ENCODE data around the gene HINT2. TPM values are rescaled to one million over a fixed set of nuclear protein-coding genes. Genes with fewer than 3 reads are reported as not detected.

HINT2 gene
- 69.1 to 112 TPM (median 101 TPM) in 5 replicates for total RNA-seq (2022; extraction: Qiagen RNA extraction)

DNA sequence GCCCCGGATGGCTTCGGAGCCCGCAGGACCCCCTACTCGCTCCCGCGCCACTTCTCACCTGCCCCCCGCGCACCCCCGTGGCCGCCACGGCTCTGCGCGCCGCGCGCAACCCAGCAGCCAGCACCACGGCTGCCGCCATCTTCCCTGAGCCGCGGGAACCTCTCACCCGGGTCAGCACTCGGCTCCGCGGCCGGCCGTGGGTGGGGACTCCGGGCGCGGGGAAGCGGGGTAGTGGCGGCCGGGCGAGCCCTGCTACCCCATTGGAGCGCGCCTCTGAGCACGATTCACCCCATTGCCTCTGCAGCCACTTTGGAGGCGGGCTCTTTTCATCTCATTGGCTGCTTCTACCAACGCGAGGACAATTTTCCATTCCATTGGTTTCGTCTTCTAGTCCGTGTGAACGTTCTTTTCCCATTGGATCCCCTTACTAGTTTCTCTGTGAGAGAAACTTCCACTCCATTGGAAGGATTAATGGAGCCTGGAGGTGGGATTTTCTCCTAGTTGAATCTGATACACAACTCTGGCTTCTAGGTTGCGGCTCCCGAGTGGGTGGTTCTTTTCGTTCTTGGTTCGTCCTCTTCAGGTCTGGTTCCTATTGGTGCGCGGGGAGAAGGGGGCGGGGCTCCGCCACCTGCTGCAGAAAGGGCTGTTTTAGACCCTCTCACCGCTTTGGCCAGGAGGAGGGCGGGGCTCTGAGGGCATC lies at the start of gene HINT2:
HINT2 (minus strand) TSS at position 202 of the 703 bp plus-strand sequence; CDS start at position 139, 63 bp downstream.

DNA sequence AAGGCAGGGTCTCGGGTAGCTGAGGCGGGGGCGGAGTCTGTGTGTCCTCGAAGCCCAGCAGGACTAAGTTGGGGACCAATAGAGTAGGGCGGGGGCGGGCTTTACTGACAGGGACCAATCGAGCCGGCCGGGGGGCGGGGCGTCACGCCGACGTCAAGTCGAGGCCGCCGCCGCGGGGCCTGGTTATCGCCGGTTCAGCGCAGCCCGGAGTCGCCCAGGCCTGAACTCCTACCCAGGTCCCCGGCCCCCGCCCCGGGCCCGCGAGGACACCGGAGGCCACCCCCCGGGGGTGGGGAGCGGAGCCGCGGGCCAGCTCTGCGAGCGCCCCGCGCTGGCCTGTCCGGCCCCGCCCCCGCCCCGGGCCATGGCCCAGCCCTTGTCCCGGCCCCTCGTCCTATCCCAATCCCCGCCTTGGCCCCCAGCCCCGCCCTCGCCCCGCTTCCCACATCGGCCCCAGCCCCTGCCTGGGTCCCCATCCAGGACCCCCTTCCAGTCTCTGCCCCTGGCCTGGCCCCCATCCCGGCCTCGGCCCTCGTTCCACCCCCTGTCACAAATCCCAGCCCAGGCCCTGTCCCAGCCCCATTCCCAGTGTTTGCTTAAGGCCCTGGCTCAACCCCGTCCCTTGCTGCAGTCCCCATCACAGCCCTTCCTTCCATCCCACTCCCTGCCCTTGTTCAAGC lies 14.4 kb upstream of the HINT2 start, which contains the start of gene TMEM8B:
TMEM8B (plus strand) TSS at position 145 of the 680 bp plus-strand sequence; CDS start at position 365, 220 bp downstream.

DNA sequence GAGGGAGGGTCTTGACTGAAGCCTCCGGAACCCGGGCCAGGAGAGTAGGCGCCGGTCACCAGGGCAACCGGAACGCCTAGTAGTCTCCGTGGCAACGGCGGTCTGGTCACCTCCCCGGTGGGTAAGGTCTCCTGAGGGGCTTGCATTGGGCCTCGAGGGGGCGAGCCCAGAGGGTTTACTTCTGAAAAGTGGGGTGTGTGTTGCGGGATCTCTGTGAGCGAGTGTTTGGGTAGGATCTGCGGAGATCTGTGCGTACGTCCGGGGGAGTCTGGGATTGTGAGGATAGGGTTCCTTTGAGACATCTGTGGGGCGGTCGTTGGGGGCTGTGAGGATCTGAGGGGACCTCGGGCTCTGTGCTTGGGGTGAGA lies 13.9 kb upstream of the HINT2 start, which contains the start of gene FAM221B:
FAM221B (minus strand) TSS at position 17 of the 368 bp plus-strand sequence. CDS start 2,571 bp downstream, outside the sequence.

DNA sequence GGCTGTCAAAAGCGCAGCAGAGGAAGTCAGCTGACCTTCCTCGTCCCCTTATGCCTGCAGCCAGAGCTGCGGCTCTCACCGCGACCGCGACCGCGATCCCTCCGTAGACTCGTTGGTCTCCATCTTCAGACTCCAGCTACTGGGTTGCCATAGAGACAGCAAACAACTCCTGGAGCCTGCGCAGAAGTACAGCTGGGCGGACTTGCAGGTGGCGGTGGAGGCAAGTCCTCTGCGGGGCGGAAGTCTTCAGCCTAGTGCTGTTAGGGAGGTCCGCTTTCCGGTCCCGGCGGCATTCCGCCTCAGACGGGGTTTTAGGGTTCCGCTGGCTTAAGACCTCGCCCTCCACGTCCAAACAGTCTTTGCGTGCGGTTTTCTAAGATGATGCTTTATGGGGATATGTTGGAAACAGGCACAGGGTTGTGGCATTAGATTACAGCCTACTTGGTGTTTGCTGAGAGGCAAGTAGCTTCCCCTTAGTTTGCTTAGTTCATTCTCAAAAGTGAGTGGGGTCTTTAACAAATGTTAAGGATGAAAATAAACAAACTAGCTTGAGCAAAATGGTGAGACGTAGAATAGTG lies 2.7 kb downstream of the HINT2 start, which contains the start of gene SPAG8:
SPAG8 (minus strand) TSS at position 238 of the 578 bp plus-strand sequence; CDS start at position 123, 115 bp downstream.

DNA sequence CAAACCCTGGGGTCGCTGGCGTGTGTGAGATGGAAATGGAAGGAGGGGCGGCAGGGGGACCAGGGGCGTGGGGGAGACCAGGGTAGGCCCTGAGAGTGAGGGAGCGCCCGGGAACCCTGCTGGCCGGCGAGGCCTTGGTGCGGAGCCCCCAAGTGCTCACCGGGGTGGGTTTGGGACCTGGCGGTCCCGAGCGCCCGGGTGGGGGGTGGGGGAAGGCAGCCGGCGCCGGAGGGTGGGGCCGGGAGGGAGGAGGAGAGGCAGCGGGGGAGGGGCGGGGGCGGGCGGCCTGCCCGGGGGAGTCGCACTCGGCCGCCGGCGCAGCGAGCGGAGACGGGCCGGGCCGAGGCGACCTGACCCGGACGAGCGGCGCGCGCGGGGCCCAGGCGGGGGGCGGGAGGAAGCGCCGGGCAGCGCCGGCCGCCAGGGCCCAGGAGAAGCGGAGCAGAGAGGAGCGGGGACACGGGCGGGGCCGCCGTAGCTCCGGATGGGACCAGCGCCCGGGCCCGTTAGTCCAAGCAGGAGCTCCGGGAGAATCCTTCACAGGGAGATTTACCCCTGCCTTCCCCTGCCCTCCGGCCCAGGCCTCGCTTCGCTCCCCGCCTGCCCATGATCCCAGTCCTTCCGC lies 23.4 kb downstream of the HINT2 start, which contains the start of gene NPR2:
NPR2 (plus strand) TSS at position 295 of the 625 bp plus-strand sequence. CDS start 818 bp downstream, outside the sequence.

Other genes starting within 250 kb of the HINT2 start
- 21.8 to 29.3 TPM (median 28.4 TPM) in 5 replicates for gene TESK1, start 209.8 kb downstream of the HINT2 start, total RNA-seq (2022; extraction: Qiagen RNA extraction)
- gene CD72, start 196.6 kb downstream of the HINT2 start, total RNA-seq (2022; extraction: Qiagen RNA extraction): 0.15 to 0.22 TPM (median 0.17 TPM) in 4 of 5 replicates, not detected in the other
- 0.07 TPM in 1 of 5 replicates, not detected in the others for gene SIT1, start 164.1 kb downstream of the HINT2 start, total RNA-seq (2022; extraction: Qiagen RNA extraction)
- gene RMRP, start 157.0 kb downstream of the HINT2 start, total RNA-seq (2022; extraction: Qiagen RNA extraction): 5.1 to 14.3 TPM (median 9.2 TPM) in 4 of 5 replicates, not detected in the other
- gene CCDC107, start 156.8 kb downstream of the HINT2 start, total RNA-seq (2022; extraction: Qiagen RNA extraction): 25.4 to 33.7 TPM (median 32.3 TPM) in 5 replicates
- 11.1 to 18.8 TPM (median 16.6 TPM) in 5 replicates for gene ARHGEF39, start 149.8 kb downstream of the HINT2 start, total RNA-seq (2022; extraction: Qiagen RNA extraction)
- gene CA9, start 141.1 kb downstream of the HINT2 start, total RNA-seq (2022; extraction: Qiagen RNA extraction): 6.0 to 10.6 TPM (median 8.0 TPM) in 5 replicates
- 647 to 712 TPM (median 698 TPM) in 5 replicates for gene TPM2, start 125.1 kb downstream of the HINT2 start, total RNA-seq (2022; extraction: Qiagen RNA extraction)
- gene TLN1, start 82.8 kb downstream of the HINT2 start, total RNA-seq (2022; extraction: Qiagen RNA extraction): 118 to 145 TPM (median 125 TPM) in 5 replicates
- 54.4 to 63.2 TPM (median 57.3 TPM) in 5 replicates for gene CREB3, start 82.4 kb downstream of the HINT2 start, total RNA-seq (2022; extraction: Qiagen RNA extraction)
- gene GBA2, start 65.8 kb downstream of the HINT2 start, total RNA-seq (2022; extraction: Qiagen RNA extraction): 28.4 to 39.2 TPM (median 31.7 TPM) in 5 replicates
- gene RGP1, start 65.8 kb downstream of the HINT2 start, total RNA-seq (2022; extraction: Qiagen RNA extraction): 13.5 to 17.7 TPM (median 14.7 TPM) in 5 replicates
- gene MSMP, start 60.8 kb downstream of the HINT2 start, total RNA-seq (2022; extraction: Qiagen RNA extraction): 0.15 to 0.38 TPM (median 0.23 TPM) in 4 of 5 replicates, not detected in the other
- gene NPR2, start 23.5 kb downstream of the HINT2 start, total RNA-seq (2022; extraction: Qiagen RNA extraction): 4.2 to 6.3 TPM (median 4.6 TPM) in 5 replicates
- gene SPAG8, start 2.8 kb downstream of the HINT2 start, total RNA-seq (2022; extraction: Qiagen RNA extraction): 0.34 to 0.52 TPM (median 0.35 TPM) in 5 replicates
- gene FAM221B, start 13.7 kb upstream of the HINT2 start, total RNA-seq (2022; extraction: Qiagen RNA extraction): not detected in 5 replicates
- gene TMEM8B, start 14.2 kb upstream of the HINT2 start, total RNA-seq (2022; extraction: Qiagen RNA extraction): 2.4 to 3.5 TPM (median 3.4 TPM) in 5 replicates
- gene OR13J1, start 55.4 kb upstream of the HINT2 start, total RNA-seq (2022; extraction: Qiagen RNA extraction): not detected in 5 replicates
- gene HRCT1, start 91.2 kb upstream of the HINT2 start, total RNA-seq (2022; extraction: Qiagen RNA extraction): 0.22 to 0.51 TPM (median 0.34 TPM) in 5 replicates
- 0.05 to 0.09 TPM (median 0.06 TPM) in 4 of 5 replicates, not detected in the other for gene SPAAR, start 94.4 kb upstream of the HINT2 start, total RNA-seq (2022; extraction: Qiagen RNA extraction)
- gene OR2S2, start 143.1 kb upstream of the HINT2 start, total RNA-seq (2022; extraction: Qiagen RNA extraction): not detected in 5 replicates
- gene RECK, start 221.9 kb upstream of the HINT2 start, total RNA-seq (2022; extraction: Qiagen RNA extraction): 5.3 to 6.2 TPM (median 5.7 TPM) in 5 replicates

All from A549 treated with AZD2906 at 1 μM for 4 hours (cell line).